Measurements from ENCODE around the gene ARHGAP22. TPM values are rescaled to one million over a fixed set of nuclear protein-coding genes. Genes with fewer than 3 reads are reported as not detected.

ARHGAP22 gene
- total RNA-seq, 1 experiment from 2014 or later = 9.9 TPM

DNA sequence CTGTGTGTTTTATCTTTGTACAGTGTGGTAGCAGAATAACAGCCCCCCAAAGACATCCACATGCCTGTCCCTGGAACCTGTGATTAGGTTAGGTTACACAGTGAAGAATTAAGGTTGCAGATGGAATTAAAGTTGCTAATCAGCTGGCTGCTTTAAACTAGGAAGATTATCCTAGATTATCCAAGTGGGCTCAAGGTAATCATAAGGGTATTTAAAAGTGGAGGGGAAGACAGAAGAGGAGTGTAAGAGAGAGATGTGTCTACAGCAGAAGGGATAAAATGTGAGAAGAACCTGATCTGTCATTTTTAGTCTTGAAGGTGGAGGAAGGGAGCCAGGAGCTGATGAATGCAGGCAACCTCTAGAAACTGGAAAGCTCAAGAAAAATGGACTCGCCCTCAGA, 117.6 kb downstream of the ARHGAP22 start:
- Histone ChIP-seq H3K4me1 (ENCODE audit: control insufficient read depth in 1 of 2, insufficient read depth in 2 of 2, low read length in 2 of 2) (no peaks in the 10 kb centered on the region), H3K9me2 (ENCODE audit: insufficient read depth) (no peaks in the 10 kb centered on the region), H4K20me1 (ENCODE audit: insufficient read depth) (no peaks in the 10 kb centered on the region), H3K27ac (ENCODE audit: low read depth, low read length) (no peak overlapping the region), H3K9me3 (ENCODE audit: control insufficient read depth in 1 of 2, insufficient read depth in 1 of 2, low read depth in 1 of 2, low read length in 2 of 2) (no peaks in the 10 kb centered on the region), H3K4me2 (ENCODE audit: low read length) (no peak overlapping the region), H3K4me3 (replicated peaks in 1 of 2; ENCODE audit: low read depth in 1 of 2, low read length in 2 of 2) (no peak overlapping the region), H3K9ac (ENCODE audit: low read length) (no peak overlapping the region), H3K79me2 (ENCODE audit: insufficient read depth, low read length) (no peaks in the 10 kb centered on the region), H3K27me3 (ENCODE audit: insufficient read depth, low read length) (no peaks in the 10 kb centered on the region), H3K36me3 (ENCODE audit: control insufficient read depth in 1 of 2, insufficient read depth in 2 of 2, low read length in 2 of 2) (no peaks in the 10 kb centered on the region; a peak in 1 of 4 replicates), H2AFZ (ENCODE audit: low read depth, low read length, poor library complexity, severe bottlenecking) (no peak overlapping the region)
- POLR2A ChIA-PET = no interaction called here
- ATAC-seq (no peak), DNase-seq (ENCODE audit: low read depth, low spot score) (no peak)
- BruUV-seq (replicated peaks) = no TSS peak
- RAD21 ChIA-PET (ENCODE audit: low non-redundant PET in 1 of 2, low total read pairs in 2 of 2, uncharacterized antibody in 2 of 2, unreplicated experiment in 2 of 2) = no interaction called here
- intact Hi-C loops (cut with micrococcal nuclease) = no loop called here
- CTCF ChIA-PET = no interaction called here
- TF ChIP-seq POLR2A (IDR thresholded peaks at IDR 0.05; ENCODE audit: borderline replicate concordance, extremely low read depth, insufficient read depth, insufficient read length) = no peak

DNA sequence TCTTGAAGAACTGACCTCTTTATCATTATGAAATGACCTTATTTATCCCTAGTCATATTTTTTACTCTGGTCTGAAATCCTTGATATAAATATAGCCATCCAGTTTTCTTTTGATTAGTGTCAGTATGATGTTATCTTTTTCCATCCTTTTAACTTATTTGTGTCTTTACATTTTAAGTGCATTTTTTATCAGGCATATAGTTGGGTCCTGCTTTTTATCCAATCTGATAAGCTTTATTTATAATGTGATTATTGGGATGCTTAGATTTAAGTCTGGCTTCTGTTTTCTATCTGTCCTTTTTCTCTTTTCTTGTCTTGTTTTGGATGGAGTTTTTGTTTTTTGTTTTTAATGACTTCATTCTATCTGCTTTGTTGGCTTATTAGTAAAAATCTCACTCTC, 119.2 kb downstream of the ARHGAP22 start:
- ChIA-PET CTCF (no interaction called here), POLR2A (no interaction called here), RAD21 (ENCODE audit: low non-redundant PET in 1 of 2, low total read pairs in 2 of 2, uncharacterized antibody in 2 of 2, unreplicated experiment in 2 of 2) (no interaction called here)
- H3K4me2 ChIP-seq (ENCODE audit: low read length) = no peak overlapping the region
- H3K79me2 ChIP-seq (ENCODE audit: insufficient read depth, low read length) = no peaks in the 10 kb centered on the region
- no peak for DNase-seq (ENCODE audit: low read depth, low spot score)
- H3K4me1 ChIP-seq (ENCODE audit: control insufficient read depth in 1 of 2, insufficient read depth in 2 of 2, low read length in 2 of 2) = no peaks in the 10 kb centered on the region
- H3K9me2 ChIP-seq (ENCODE audit: insufficient read depth) = no peaks in the 10 kb centered on the region
- no peak overlapping the region for H3K4me3 ChIP-seq (replicated peaks in 1 of 2; ENCODE audit: low read depth in 1 of 2, low read length in 2 of 2)
- H3K27ac ChIP-seq (ENCODE audit: low read depth, low read length) = no peak overlapping the region
- no TSS peak for BruUV-seq (replicated peaks)
- no peaks in the 10 kb centered on the region for H3K9me3 ChIP-seq (ENCODE audit: control insufficient read depth in 1 of 2, insufficient read depth in 1 of 2, low read depth in 1 of 2, low read length in 2 of 2)
- H3K27me3 ChIP-seq (ENCODE audit: insufficient read depth, low read length) = no peaks in the 10 kb centered on the region
- H3K9ac ChIP-seq (ENCODE audit: low read length) = no peak overlapping the region
- TF ChIP-seq CBX3 (IDR thresholded peaks at IDR 0.05; ENCODE audit: low read depth) (no peak), EZH2 (IDR thresholded peaks at IDR 0.05) (no peak), POLR2AphosphoS5 (IDR thresholded peaks at IDR 0.05; ENCODE audit: low read depth, low read length) (no peak), ELF1 (IDR thresholded peaks at IDR 0.05; ENCODE audit: borderline replicate concordance, low read depth) (no peak), SP1 (IDR thresholded peaks at IDR 0.05; ENCODE audit: low read depth) (no peak), SIN3A (IDR thresholded peaks at IDR 0.05; ENCODE audit: low read depth) (no peak), ZNF274 (IDR thresholded peaks at IDR 0.05; ENCODE audit: low read depth, low read length) (no peak), SRF (IDR thresholded peaks at IDR 0.05; ENCODE audit: low read depth) (no peak), POLR2A (IDR thresholded peaks at IDR 0.05; ENCODE audit: borderline replicate concordance, extremely low read depth, insufficient read depth, insufficient read length) (no peak), RAD21 (IDR thresholded peaks at IDR 0.05; ENCODE audit: low read depth) (no peak), JUND (IDR thresholded peaks at IDR 0.05) (no peak), FOSL1 (IDR thresholded peaks at IDR 0.05; ENCODE audit: low read depth) (no peak)
- TF ChIP-seq, protein P1, sequence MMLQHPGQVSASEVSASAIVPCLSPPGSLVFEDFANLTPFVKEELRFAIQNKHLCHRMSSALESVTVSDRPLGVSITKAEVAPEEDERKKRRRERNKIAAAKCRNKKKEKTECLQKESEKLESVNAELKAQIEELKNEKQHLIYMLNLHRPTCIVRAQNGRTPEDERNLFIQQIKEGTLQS (IDR thresholded peaks at IDR 0.05) = no peak
- TF ChIP-seq, protein P2, sequence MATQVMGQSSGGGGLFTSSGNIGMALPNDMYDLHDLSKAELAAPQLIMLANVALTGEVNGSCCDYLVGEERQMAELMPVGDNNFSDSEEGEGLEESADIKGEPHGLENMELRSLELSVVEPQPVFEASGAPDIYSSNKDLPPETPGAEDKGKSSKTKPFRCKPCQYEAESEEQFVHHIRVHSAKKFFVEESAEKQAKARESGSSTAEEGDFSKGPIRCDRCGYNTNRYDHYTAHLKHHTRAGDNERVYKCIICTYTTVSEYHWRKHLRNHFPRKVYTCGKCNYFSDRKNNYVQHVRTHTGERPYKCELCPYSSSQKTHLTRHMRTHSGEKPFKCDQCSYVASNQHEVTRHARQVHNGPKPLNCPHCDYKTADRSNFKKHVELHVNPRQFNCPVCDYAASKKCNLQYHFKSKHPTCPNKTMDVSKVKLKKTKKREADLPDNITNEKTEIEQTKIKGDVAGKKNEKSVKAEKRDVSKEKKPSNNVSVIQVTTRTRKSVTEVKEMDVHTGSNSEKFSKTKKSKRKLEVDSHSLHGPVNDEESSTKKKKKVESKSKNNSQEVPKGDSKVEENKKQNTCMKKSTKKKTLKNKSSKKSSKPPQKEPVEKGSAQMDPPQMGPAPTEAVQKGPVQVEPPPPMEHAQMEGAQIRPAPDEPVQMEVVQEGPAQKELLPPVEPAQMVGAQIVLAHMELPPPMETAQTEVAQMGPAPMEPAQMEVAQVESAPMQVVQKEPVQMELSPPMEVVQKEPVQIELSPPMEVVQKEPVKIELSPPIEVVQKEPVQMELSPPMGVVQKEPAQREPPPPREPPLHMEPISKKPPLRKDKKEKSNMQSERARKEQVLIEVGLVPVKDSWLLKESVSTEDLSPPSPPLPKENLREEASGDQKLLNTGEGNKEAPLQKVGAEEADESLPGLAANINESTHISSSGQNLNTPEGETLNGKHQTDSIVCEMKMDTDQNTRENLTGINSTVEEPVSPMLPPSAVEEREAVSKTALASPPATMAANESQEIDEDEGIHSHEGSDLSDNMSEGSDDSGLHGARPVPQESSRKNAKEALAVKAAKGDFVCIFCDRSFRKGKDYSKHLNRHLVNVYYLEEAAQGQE (IDR thresholded peaks at IDR 0.05; ENCODE audit: low read depth) = no peak
- TF ChIP-seq, protein P3, sequence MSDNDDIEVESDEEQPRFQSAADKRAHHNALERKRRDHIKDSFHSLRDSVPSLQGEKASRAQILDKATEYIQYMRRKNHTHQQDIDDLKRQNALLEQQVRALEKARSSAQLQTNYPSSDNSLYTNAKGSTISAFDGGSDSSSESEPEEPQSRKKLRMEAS (IDR thresholded peaks at IDR 0.05) = no peak
- no peaks in the 10 kb centered on the region for H3K36me3 ChIP-seq (ENCODE audit: control insufficient read depth in 1 of 2, insufficient read depth in 2 of 2, low read length in 2 of 2)
- intact Hi-C loops (cut with micrococcal nuclease) = no loop called here
- no peak for ATAC-seq
- no peaks in the 10 kb centered on the region for H4K20me1 ChIP-seq (ENCODE audit: insufficient read depth)
- H2AFZ ChIP-seq (ENCODE audit: low read depth, low read length, poor library complexity, severe bottlenecking) = no peak overlapping the region

Data from HCT116 (cell line).